ENCODE data around the gene CYTH3.

DNA sequence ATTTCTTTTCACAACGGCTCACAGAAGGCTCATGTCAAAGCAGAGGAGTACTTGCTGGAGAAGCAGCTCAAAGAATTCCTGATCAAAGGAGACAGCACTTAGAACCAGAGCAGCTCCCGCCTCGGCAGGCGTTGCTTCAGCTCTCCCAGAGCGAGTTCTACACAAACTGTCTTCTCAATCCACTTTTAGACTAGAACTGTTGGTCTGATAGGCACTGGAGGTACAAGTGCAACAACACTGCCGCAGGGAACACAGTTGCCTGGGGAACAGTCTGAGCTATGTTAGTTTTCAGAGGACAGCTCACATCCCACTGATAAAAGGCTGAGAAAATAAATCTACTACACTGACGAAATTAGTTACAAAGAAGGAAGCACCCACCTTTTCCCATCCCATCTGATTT is 35.4 kb downstream of the CYTH3 start:
- no peak for TF ChIP-seq POLR2A (IDR thresholded peaks at IDR 0.05)
- no peak for TF ChIP-seq CTCF (IDR thresholded peaks at IDR 0.05)
